Measurements from ENCODE around the gene GLIPR2.
"Not testable (repeated sequence)": the region's sequence is repeated elsewhere in the genome, so short reads cannot be mapped to it uniquely, and the experiment has no call there.

- not testable (repeated sequence) for TF ChIP-seq CTCF (optimal IDR thresholded peaks at IDR 0.05 in 1 of 3, IDR thresholded peaks at IDR 0.05 in 1 of 3, conservative IDR thresholded peaks at IDR 0.05 in 1 of 3; ENCODE audit: extremely low read depth in 1 of 3, insufficient read depth in 2 of 3, low read length in 3 of 3); EZH2 (IDR thresholded peaks at IDR 0.05; ENCODE audit: low read length)
Observed at GRCh38 chr9:36087054-36087453, 49.5 kb upstream of the GLIPR2 start.

All from keratinocyte (primary cell).